ENCODE measurements around the gene MRM1.

MRM1 gene

GRCh38 chr17:36632916-36633771 is 31.8 kb downstream of the MRM1 start:
- DNase-seq (ENCODE audit: low spot score), result no peak

GRCh38 chr17:36640346-36640745 is 39.0 kb downstream of the MRM1 start:
- DNase-seq (ENCODE audit: low spot score), result no peak

- no peak for DNase-seq (ENCODE audit: low spot score)
These were observed 39.5 kb downstream of the MRM1 start for GRCh38 chr17:36640836-36641235.

- no peak for DNase-seq (ENCODE audit: low spot score)
These were observed 40.0 kb downstream of the MRM1 start for GRCh38 chr17:36641331-36641876.

- DNase-seq (ENCODE audit: low spot score), result no peak
These were observed 40.8 kb downstream of the MRM1 start for GRCh38 chr17:36641877-36642845.

- DNase-seq (ENCODE audit: low spot score), result no peak
These were observed 41.8 kb downstream of the MRM1 start for GRCh38 chr17:36643086-36643685.

- DNase-seq (ENCODE audit: low spot score), result no peak
These were observed 44.0 kb downstream of the MRM1 start for GRCh38 chr17:36645422-36645821.

GRCh38 chr17:36647636-36648035 is 46.3 kb downstream of the MRM1 start:
- DNase-seq (ENCODE audit: low spot score), result no peak

- no peak for DNase-seq (ENCODE audit: low spot score)
These were observed 48.9 kb downstream of the MRM1 start for GRCh38 chr17:36650096-36650775.

- DNase-seq (ENCODE audit: low spot score), result no peak
These were observed 52.0 kb downstream of the MRM1 start for GRCh38 chr17:36653374-36653773.

GRCh38 chr17:36653856-36654255 is 52.5 kb downstream of the MRM1 start:
- DNase-seq (ENCODE audit: low spot score), result no peak

GRCh38 chr17:36655726-36656125 is 54.3 kb downstream of the MRM1 start:
- DNase-seq (ENCODE audit: low spot score), result no peak

- DNase-seq (ENCODE audit: low spot score), result peak; percentile 40
These were observed 56.0 kb downstream of the MRM1 start for GRCh38 chr17:36657390-36657762.

GRCh38 chr17:36657763-36658490 is 56.5 kb downstream of the MRM1 start:
- DNase-seq (ENCODE audit: low spot score), result peak; percentile 68
